OCI-LY1 (cell line): ENCODE measurements around the gene PARN.

Source experiments
- EZH2 ChIP-seq: fragments of 200-600 bp; sonication (generic), shearing (Covaris generic); IDR thresholded peaks from 2 replicates; pipeline ENCODE4 v1.8.0; 2017; ENCODE audit warnings: borderline replicate concordance, mixed run types, mild to moderate bottlenecking, antibody characterized with exemption, low read length, moderate library complexity, mixed read lengths
- TF ChIP-seq, protein P1 (sequence below): fragments of 200-600 bp; sonication (generic), shearing (Covaris generic); IDR thresholded peaks from 2 replicates; pipeline ENCODE4 v1.5.1; 2017; ENCODE audit warnings: mild to moderate bottlenecking, antibody characterized with exemption, low read length, moderate library complexity, mixed read lengths

DNA sequence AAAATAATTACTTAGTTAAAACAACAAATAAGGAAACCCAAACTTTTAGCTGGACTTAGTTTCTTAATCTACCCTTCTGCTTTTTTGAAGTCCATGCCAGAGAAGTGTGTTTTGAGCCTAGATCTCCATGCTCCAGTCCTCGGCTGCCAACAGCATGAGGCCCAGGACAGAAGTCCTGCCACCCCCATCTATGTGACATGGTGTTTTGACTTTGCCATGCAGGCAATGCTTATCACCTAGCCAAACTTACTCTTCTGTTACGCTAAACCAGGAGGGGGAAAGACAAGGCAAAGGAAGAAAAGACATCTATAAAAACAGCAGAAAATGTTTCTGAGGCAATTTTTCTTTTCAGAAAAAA lies 119.5 kb downstream of the PARN start:
- TF ChIP-seq, protein P1, sequence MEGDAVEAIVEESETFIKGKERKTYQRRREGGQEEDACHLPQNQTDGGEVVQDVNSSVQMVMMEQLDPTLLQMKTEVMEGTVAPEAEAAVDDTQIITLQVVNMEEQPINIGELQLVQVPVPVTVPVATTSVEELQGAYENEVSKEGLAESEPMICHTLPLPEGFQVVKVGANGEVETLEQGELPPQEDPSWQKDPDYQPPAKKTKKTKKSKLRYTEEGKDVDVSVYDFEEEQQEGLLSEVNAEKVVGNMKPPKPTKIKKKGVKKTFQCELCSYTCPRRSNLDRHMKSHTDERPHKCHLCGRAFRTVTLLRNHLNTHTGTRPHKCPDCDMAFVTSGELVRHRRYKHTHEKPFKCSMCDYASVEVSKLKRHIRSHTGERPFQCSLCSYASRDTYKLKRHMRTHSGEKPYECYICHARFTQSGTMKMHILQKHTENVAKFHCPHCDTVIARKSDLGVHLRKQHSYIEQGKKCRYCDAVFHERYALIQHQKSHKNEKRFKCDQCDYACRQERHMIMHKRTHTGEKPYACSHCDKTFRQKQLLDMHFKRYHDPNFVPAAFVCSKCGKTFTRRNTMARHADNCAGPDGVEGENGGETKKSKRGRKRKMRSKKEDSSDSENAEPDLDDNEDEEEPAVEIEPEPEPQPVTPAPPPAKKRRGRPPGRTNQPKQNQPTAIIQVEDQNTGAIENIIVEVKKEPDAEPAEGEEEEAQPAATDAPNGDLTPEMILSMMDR = no peak
- TF ChIP-seq EZH2 = no peak
